AG09309 (cell line): Measurements from ENCODE around the gene KIAA0825.

Experiments
- DNase-seq: peaks from one replicate; pipeline ENCODE4 v3.0.0-alpha.2; 2010; ENCODE audit warnings: low read depth
- H3K4me3 ChIP-seq: 2 replicates; pipeline ENCODE4 v1.5.1; 2011; ENCODE audit warnings: mild to moderate bottlenecking, low read depth, low read length, moderate library complexity; ENCODE audit not compliant: control insufficient read depth
- TF ChIP-seq, protein P1 (sequence below): IDR thresholded peaks from 2 replicates; pipeline ENCODE4 v1.5.1; 2011; ENCODE audit warnings: mild to moderate bottlenecking, low read depth, low read length, inconsistent platforms; ENCODE audit not compliant: insufficient read depth, control insufficient read depth; ENCODE audit errors: missing control alignments

The KIAA0825 gene

DNA sequence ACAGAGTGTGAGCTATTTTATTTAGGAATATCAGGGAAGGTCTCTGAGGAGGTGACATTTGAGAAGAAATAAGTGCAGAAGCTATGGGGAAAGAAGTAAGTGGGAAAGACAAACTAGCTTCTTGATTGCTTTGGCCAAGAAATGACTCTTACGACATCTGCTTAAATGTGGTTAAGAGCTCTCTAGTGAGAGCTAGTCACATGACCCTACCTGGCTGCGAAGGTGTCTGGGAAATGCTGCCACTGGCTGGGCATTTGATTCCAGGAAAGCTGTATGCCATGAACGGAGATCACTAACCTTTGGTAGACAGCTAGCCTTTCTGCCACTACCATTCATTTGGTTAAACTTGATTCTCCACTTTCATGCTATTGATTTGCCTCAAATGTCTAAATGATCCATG, 80.1 kb downstream of the KIAA0825 start:
- TF ChIP-seq, protein P1, sequence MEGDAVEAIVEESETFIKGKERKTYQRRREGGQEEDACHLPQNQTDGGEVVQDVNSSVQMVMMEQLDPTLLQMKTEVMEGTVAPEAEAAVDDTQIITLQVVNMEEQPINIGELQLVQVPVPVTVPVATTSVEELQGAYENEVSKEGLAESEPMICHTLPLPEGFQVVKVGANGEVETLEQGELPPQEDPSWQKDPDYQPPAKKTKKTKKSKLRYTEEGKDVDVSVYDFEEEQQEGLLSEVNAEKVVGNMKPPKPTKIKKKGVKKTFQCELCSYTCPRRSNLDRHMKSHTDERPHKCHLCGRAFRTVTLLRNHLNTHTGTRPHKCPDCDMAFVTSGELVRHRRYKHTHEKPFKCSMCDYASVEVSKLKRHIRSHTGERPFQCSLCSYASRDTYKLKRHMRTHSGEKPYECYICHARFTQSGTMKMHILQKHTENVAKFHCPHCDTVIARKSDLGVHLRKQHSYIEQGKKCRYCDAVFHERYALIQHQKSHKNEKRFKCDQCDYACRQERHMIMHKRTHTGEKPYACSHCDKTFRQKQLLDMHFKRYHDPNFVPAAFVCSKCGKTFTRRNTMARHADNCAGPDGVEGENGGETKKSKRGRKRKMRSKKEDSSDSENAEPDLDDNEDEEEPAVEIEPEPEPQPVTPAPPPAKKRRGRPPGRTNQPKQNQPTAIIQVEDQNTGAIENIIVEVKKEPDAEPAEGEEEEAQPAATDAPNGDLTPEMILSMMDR = no peak
- DNase-seq = no peak
- H3K4me3 ChIP-seq = no peak overlapping the region

DNA sequence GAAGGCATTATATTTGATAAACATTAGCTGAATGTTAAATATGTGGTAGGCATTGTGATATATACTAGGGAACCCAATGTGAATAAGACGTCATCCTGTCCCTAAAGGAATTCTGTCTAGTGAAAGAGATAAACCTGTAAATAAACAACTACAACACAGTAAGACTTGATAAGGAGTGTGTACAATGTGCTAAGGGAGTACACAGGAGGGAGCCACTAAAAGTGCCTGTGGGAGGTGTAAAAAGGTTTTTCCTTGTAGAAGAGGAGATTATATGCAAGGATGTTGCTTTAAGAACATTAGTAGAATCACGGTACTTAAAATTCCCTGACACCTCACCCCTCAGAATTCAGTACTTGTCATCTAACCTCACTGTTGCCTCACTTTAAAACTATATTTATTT, 91.7 kb downstream of the KIAA0825 start:
- DNase-seq = no peak
- H3K4me3 ChIP-seq = no peak overlapping the region
- TF ChIP-seq, protein P1 = no peak

DNA sequence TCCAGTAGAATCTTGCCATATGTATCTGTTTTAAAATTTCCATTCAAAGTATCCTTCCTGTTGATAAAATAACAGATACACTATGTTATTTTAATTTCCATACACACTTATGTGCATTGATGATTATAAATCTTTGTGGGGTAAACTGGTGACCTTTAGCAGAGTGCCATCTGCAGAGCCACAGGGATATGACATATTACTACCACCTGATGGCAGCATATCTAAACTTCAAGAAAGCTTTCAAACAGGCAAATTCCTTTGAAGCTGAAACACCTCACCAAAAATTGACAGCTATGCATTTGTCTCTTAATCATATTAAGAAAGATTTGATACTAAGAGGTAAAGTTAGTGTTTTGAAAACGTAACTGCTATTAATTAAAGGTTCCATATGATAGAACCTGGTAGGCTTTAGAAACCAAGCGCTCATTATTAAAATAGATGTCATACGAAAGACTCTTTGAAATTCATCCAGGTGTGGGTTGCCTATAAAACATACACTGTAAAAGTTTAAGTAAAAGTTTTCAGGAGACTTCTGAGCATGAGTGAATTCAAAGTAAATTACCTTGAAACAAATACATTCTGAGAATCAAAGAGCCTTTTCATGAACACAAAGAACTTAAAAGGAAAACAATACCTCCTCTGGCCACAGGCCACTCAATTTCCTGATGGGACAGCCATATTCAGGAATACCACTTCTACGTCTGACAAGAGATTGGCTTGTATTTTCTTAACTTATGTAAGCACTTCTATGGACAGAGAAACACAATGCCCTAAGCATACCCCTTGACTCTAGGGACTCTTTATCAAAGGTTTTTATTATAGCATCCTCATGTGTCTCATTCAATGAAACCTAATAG, 93.3 kb downstream of the KIAA0825 start:
- no peak for DNase-seq
- TF ChIP-seq, protein P1 = peak; percentile 57
- no peak overlapping the region for H3K4me3 ChIP-seq

DNA sequence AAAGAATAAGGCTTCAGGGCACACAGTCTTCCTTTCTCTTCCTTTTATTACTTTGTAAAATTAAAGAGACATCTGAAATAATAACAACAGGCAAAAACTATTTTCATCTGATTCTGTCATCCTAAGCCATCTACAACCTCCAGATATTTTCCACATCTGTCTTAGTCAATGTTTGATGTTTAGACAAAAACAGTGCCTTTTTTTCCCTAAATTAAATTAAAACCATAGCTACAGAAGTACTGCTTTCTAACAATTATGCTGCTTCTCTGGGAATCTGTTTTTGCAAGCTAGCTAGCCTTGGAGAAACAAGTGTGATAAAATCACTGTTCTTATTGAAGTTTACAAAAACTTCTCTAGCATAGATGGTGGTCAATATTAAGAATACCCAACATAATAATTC, 95.4 kb downstream of the KIAA0825 start:
- DNase-seq = no peak
- H3K4me3 ChIP-seq = no peak overlapping the region
- TF ChIP-seq, protein P1 = no peak

DNA sequence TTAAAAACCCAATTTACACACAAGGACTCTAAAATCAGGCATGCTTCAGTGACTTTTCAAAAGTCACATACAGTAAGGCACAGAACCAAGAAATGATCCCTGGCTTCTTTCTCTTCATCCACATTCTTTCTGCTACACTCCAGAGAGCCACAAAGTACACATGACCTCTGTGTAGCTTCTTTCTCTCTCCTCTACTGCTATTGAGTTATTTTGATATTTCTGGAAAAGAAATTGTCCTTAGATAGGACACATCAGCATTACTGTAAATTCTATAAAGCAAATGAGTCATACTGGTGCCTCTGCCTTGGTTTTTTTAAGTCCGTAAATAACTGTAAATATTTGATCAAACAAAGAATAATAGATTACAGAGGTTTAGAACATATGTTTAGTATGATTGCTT, 96.3 kb downstream of the KIAA0825 start:
- TF ChIP-seq, protein P1 = no peak
- DNase-seq = no peak
- no peak overlapping the region for H3K4me3 ChIP-seq

DNA sequence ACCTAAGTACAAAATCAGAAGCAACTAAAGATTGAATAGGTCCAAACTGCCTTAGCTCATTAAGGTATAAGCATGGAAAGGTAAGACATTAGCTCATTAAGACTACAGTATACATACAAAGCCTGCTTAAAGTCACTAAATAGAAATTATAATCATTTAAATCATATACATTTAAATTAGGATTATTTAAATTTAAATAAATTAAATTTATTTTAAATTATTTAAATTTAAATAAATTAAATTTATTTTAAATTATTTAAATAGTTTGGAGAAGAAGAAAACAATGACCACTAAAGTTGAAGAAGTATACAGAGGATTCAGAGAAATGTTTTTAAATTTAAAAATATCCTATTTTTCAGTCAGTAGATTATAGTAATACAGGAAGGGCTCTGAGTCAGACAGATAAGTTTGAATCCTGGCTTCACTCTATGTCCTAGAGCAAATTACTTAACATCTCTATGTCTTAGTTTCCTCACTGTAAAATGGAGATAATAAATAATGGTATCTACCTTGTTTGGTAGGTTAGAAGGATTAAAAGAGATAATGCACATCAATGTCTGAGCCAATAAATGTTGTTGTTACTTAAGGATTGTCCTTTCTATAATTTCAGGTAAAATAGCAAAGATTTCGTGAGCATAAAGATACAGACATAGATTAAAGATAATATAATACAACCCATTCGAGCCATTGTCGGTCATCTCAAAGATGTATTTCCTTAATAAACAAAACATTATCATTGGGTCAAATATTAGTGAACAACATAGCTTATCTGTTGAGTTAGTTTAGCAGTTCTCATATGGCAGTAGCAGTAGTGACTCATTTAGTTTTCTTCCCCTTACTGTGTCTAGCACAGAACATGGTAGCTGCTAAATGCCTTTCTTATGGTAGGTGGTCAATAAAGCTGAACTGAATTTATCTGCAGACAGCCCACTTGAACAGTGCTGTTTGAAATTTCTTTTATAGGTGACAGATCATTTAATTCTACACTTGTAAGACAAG, 100.6 kb downstream of the KIAA0825 start:
- no peak for DNase-seq
- H3K4me3 ChIP-seq = no peak overlapping the region
- TF ChIP-seq, protein P1 = no peak
